ENCODE measurements around the gene MYL12A.

- TF ChIP-seq POLR2A (IDR thresholded peaks at IDR 0.05) (peak in 1 of 4 donors; percentile 54), CTCF (IDR thresholded peaks at IDR 0.05) (no peak)
These were observed 1.2 kb downstream of the MYL12A start for GRCh38 chr18:3248658-3249359.

All from esophagus squamous epithelium (tissue), 4 donors.